Stimulated activated naive CD8-positive, alpha-beta T cell treated with anti-CD3 and anti-CD28 coated beads, Interleukin-15, Interleukin-2, amounts not matched to agents 100 U/mL and 50 U/mL, for 24 hours (primary cell): ENCODE measurements around the gene KLKB1.
"Not testable (repeated sequence)": the region's sequence is repeated elsewhere in the genome, so short reads cannot be mapped to it uniquely, and the experiment has no call there.

Source experiments
- ATAC-seq: fragments of 150-1000 bp; cut with Tn5 transposase; one replicate; pipeline ENCODE4 v1.10.0; 2021
- DNase-seq: peaks from one replicate; pipeline ENCODE4 v3.0.0; 2021

KLKB1 gene

GRCh38 chr4:186265683-186266652, 38.7 kb downstream of the KLKB1 start, which contains the start of gene F11:
Gene F11 (plus strand): TSS chr4:186266189. CDS start chr4:186267137, 948 bp downstream.
- DNase-seq, result no peak

GRCh38 chr4:186266729-186267456, 39.6 kb downstream of the KLKB1 start:
- ATAC-seq, result no peak
- DNase-seq, result no peak

More at GRCh38 chr4:186265683-186266652, 38.7 kb downstream of the KLKB1 start, which contains the start of gene F11:
- no peak for ATAC-seq

GRCh38 chr4:186271081-186271678, 43.9 kb downstream of the KLKB1 start:
- DNase-seq, result no peak
- no peak for ATAC-seq

GRCh38 chr4:186272699-186273391, 45.5 kb downstream of the KLKB1 start:
- ATAC-seq (no peak), DNase-seq (no peak)

GRCh38 chr4:186273392-186273789, 46.1 kb downstream of the KLKB1 start:
- not testable (repeated sequence) for ATAC-seq, DNase-seq

- no peak for DNase-seq
These were observed 56.0 kb downstream of the KLKB1 start for GRCh38 chr4:186283311-186283710.

GRCh38 chr4:186285147-186285546, 57.8 kb downstream of the KLKB1 start:
- ATAC-seq, result no peak
- DNase-seq, result no peak

More at GRCh38 chr4:186283311-186283710, 56.0 kb downstream of the KLKB1 start:
- no peak for ATAC-seq

- ATAC-seq (no peak), DNase-seq (no peak)
These were observed 59.3 kb downstream of the KLKB1 start for GRCh38 chr4:186286581-186286980.

GRCh38 chr4:186291256-186291890, 64.1 kb downstream of the KLKB1 start:
- DNase-seq (no peak), ATAC-seq (no peak)

- ATAC-seq, result no peak
- no peak for DNase-seq
These were observed 66.9 kb downstream of the KLKB1 start for GRCh38 chr4:186294160-186294559.

GRCh38 chr4:186296481-186296880, 69.2 kb downstream of the KLKB1 start:
- DNase-seq (no peak), ATAC-seq (no peak)

- no peak for DNase-seq
- no peak for ATAC-seq
These were observed 69.8 kb downstream of the KLKB1 start for GRCh38 chr4:186297013-186297645.

GRCh38 chr4:186298031-186298647, 70.8 kb downstream of the KLKB1 start:
- DNase-seq, result no peak
- ATAC-seq, result no peak

- ATAC-seq (no peak), DNase-seq (no peak)
These were observed 72.0 kb downstream of the KLKB1 start for GRCh38 chr4:186299291-186299690.

- ATAC-seq, result no peak
These were observed 73.5 kb downstream of the KLKB1 start for GRCh38 chr4:186300659-186301390.

GRCh38 chr4:186304216-186304615, 76.9 kb downstream of the KLKB1 start:
- DNase-seq (no peak), ATAC-seq (no peak)

More at GRCh38 chr4:186300659-186301390, 73.5 kb downstream of the KLKB1 start:
- no peak for DNase-seq

- DNase-seq (no peak), ATAC-seq (no peak)
These were observed 77.7 kb downstream of the KLKB1 start for GRCh38 chr4:186304866-186305505.

GRCh38 chr4:186307497-186307896, 80.2 kb downstream of the KLKB1 start:
- no peak for DNase-seq
- no peak for ATAC-seq

- ATAC-seq, result no peak
- DNase-seq, result no peak
These were observed 80.6 kb downstream of the KLKB1 start for GRCh38 chr4:186307916-186308315.
